HL-60 (cell line): ENCODE results near the gene SDK1.

Experiments used
- DNase-seq, 2 experiments: peaks; one replicate each; pipeline ENCODE4 v3.0.0-alpha.2; 2010 to 2020; ENCODE audit warnings: low read depth in 1 of 2, low spot score in 1 of 2
- H3K27ac ChIP-seq: fragments of 250-450 bp; sonication (Bioruptor Pico); replicated peaks from 2 replicates; pipeline ENCODE4 v1.5.1; 2020; ENCODE audit warnings: mild to moderate bottlenecking, moderate library complexity
- H3K27me3 ChIP-seq: fragments of 250-450 bp; sonication (Bioruptor Pico); 2 replicates; pipeline ENCODE4 v1.5.1; 2021; ENCODE audit warnings: mild to moderate bottlenecking, moderate library complexity; ENCODE audit not compliant: insufficient read depth, poor library complexity, severe bottlenecking
- H3K4me3 ChIP-seq: replicated peaks from 2 replicates; pipeline ENCODE4 v1.5.1; 2011; ENCODE audit warnings: mild to moderate bottlenecking, control low read depth, low read length; ENCODE audit not compliant: insufficient read depth
- GABPA ChIP-seq: IDR thresholded peaks from 2 replicates; pipeline ENCODE4 v1.6.1; 2012; ENCODE audit warnings: low read depth
- POLR2AphosphoS5 ChIP-seq: IDR thresholded peaks from 2 replicates; pipeline ENCODE4 v1.6.1; 2012; ENCODE audit warnings: low read depth
- SPI1 ChIP-seq: IDR thresholded peaks from 2 replicates; pipeline ENCODE4 v1.6.1; 2012; ENCODE audit warnings: low read depth, mild to moderate bottlenecking, borderline replicate concordance
- TF ChIP-seq, protein P1 (sequence below): IDR thresholded peaks from 2 replicates; pipeline ENCODE4 v1.6.1; 2012; ENCODE audit warnings: low read depth; ENCODE audit not compliant: insufficient replicate concordance
- TF ChIP-seq, protein P2 (sequence below): IDR thresholded peaks from one replicate; pipeline ENCODE4 v1.5.1; 2011; ENCODE audit warnings: low read length, control low read depth, inconsistent platforms; ENCODE audit not compliant: insufficient read depth

SDK1 gene

DNA sequence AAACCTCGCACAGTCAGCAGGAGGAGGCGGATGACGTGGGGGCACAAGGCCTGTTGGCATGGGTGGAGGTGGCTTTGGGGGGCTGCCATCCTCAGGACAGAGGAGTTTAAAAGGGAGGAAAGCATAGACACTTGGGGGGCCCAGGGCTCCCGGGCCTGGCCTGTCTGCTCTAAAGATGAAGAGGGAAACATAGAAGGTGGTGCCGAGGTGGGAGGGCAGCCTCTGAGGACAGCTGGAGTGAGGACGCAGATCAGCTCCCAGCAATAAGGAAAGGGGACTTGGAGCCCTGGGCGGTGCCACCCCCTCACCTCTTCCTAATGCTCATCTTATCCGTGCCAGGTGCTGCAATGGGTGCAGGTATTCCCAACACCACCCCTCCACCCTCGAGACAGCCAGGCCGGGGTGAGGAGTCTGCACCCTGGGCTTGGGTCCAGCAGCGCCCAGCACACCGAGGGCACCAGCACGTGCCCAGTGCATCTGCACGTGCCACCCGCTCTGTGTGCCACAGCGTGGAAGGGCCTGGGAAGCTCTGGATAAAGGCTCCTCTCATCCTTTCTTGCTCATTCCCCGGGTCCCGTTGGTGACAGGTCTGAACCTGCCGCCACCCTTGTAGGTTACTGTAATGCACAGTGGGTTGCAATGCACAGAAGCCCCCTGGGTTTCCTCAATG lies 815.0 kb downstream of the SDK1 start:
- Histone ChIP-seq H3K27ac (no peak overlapping the region), H3K4me3 (no peak overlapping the region), H3K27me3 (no peaks in the 10 kb centered on the region)
- no peak for DNase-seq
- TF ChIP-seq, protein P1, sequence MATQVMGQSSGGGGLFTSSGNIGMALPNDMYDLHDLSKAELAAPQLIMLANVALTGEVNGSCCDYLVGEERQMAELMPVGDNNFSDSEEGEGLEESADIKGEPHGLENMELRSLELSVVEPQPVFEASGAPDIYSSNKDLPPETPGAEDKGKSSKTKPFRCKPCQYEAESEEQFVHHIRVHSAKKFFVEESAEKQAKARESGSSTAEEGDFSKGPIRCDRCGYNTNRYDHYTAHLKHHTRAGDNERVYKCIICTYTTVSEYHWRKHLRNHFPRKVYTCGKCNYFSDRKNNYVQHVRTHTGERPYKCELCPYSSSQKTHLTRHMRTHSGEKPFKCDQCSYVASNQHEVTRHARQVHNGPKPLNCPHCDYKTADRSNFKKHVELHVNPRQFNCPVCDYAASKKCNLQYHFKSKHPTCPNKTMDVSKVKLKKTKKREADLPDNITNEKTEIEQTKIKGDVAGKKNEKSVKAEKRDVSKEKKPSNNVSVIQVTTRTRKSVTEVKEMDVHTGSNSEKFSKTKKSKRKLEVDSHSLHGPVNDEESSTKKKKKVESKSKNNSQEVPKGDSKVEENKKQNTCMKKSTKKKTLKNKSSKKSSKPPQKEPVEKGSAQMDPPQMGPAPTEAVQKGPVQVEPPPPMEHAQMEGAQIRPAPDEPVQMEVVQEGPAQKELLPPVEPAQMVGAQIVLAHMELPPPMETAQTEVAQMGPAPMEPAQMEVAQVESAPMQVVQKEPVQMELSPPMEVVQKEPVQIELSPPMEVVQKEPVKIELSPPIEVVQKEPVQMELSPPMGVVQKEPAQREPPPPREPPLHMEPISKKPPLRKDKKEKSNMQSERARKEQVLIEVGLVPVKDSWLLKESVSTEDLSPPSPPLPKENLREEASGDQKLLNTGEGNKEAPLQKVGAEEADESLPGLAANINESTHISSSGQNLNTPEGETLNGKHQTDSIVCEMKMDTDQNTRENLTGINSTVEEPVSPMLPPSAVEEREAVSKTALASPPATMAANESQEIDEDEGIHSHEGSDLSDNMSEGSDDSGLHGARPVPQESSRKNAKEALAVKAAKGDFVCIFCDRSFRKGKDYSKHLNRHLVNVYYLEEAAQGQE = no peak
- TF ChIP-seq GABPA (no peak), SPI1 (no peak), POLR2AphosphoS5 (no peak)
- TF ChIP-seq, protein P2, sequence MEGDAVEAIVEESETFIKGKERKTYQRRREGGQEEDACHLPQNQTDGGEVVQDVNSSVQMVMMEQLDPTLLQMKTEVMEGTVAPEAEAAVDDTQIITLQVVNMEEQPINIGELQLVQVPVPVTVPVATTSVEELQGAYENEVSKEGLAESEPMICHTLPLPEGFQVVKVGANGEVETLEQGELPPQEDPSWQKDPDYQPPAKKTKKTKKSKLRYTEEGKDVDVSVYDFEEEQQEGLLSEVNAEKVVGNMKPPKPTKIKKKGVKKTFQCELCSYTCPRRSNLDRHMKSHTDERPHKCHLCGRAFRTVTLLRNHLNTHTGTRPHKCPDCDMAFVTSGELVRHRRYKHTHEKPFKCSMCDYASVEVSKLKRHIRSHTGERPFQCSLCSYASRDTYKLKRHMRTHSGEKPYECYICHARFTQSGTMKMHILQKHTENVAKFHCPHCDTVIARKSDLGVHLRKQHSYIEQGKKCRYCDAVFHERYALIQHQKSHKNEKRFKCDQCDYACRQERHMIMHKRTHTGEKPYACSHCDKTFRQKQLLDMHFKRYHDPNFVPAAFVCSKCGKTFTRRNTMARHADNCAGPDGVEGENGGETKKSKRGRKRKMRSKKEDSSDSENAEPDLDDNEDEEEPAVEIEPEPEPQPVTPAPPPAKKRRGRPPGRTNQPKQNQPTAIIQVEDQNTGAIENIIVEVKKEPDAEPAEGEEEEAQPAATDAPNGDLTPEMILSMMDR = no peak

DNA sequence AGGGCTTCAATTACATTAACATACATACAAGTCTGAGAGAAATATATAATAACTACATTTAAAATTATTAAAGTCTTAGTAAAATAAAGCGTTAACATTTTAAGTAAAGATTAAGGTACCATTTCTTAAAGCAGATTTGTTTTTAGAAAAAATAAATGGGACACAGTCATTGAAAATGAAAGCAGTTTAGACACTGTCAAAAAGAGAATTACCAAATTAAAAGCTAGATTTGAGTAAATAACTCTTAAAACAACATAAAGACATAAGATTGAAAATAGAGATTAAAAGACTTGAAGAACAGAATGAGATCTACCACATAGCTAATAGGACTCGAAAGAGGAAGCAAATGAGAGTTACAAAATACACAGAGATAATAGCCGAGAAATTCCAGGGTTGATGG lies 818.8 kb downstream of the SDK1 start:
- DNase-seq = no peak
- Histone ChIP-seq H3K4me3 (no peak overlapping the region), H3K27ac (no peak overlapping the region), H3K27me3 (no peaks in the 10 kb centered on the region)
- TF ChIP-seq POLR2AphosphoS5 (no peak), SPI1 (no peak), GABPA (no peak)
- TF ChIP-seq, protein P1 = no peak
- TF ChIP-seq, protein P2 = no peak

DNA sequence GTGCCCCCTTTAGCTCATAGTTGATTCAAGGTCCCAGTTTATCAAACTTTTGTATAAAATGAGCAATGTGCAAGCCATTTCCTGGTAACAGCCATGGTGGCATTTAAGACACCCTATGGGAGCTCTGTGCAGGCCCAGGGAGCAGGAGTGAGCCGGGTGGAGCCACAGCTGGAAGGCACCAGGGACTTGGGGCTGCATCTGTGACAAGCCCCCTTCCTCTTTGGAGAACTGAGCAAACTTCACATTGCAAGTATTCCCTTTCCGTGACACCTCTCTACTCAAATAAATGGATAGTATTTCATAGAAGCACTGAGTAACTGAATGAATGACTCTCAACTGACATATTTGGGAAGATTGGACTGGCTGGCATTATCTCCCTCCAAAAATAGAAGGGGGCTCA lies 822.3 kb downstream of the SDK1 start:
- no peak overlapping the region for H3K27ac ChIP-seq
- no peak overlapping the region for H3K4me3 ChIP-seq
- TF ChIP-seq GABPA = no peak
- TF ChIP-seq, protein P2 = no peak
- TF ChIP-seq SPI1 = no peak
- no peak for TF ChIP-seq POLR2AphosphoS5
- TF ChIP-seq, protein P1 = no peak
- no peak for DNase-seq
- no peaks in the 10 kb centered on the region for H3K27me3 ChIP-seq
